Neural cell (in vitro differentiated cells): ENCODE results near the gene UVRAG. TPM values are rescaled to one million over a fixed set of nuclear protein-coding genes. Genes with fewer than 3 reads are reported as not detected.

Source experiments
- H2AFZ ChIP-seq: fragments of 200-600, 300-800 bp; sonication (generic), shearing (Covaris generic); 2 replicates; pipeline ENCODE4 v1.6.0; 2014; ENCODE audit warnings: low read depth, mild to moderate bottlenecking, antibody characterized with exemption, low read length, moderate library complexity
- H3F3A ChIP-seq: fragments of 200-600 bp; shearing (Covaris generic); 2 replicates; pipeline ENCODE4 v1.6.1; 2016; ENCODE audit warnings: mild to moderate bottlenecking, moderate library complexity, mixed read lengths, antibody characterized with exemption, low read length; ENCODE audit not compliant: insufficient read depth, poor library complexity, severe bottlenecking
- H3K27ac ChIP-seq: fragments of 200-600, 300-800 bp; sonication (generic), shearing (Covaris generic); 2 replicates; pipeline ENCODE4 v1.5.1; 2014; ENCODE audit warnings: mild to moderate bottlenecking, low read length, moderate library complexity
- H3K27me3 ChIP-seq: fragments of 300-800, 200-600 bp; sonication (generic), shearing (Covaris generic); 2 replicates; pipeline ENCODE4 v1.6.0; 2014; ENCODE audit warnings: mild to moderate bottlenecking, low read depth, low read length, moderate library complexity; ENCODE audit not compliant: insufficient read depth
- H3K36me3 ChIP-seq: fragments of 300-800, 200-600 bp; sonication (generic), shearing (Covaris generic); 2 replicates; pipeline ENCODE4 v1.5.1; 2014; ENCODE audit warnings: mild to moderate bottlenecking, antibody characterized with exemption, low read length, moderate library complexity; ENCODE audit not compliant: insufficient read depth
- H3K4me2 ChIP-seq: fragments of 300-800, 200-600 bp; sonication (generic), shearing (Covaris generic); 2 replicates; pipeline ENCODE4 v1.6.0; 2014; ENCODE audit warnings: mild to moderate bottlenecking, low read length
- H3K4me3 ChIP-seq: fragments of 300-800, 200-600 bp; sonication (generic), shearing (Covaris generic); 2 replicates; pipeline ENCODE4 v1.5.1; 2014; ENCODE audit warnings: mild to moderate bottlenecking, low read length, moderate library complexity
- H3K79me2 ChIP-seq: fragments of 200-600 bp; shearing (Covaris generic); replicated peaks from 2 replicates; pipeline ENCODE4 v1.6.0; 2014; ENCODE audit warnings: mild to moderate bottlenecking, low read length, moderate library complexity; ENCODE audit not compliant: insufficient read depth
- H3K9ac ChIP-seq: fragments of 300-800, 200-600 bp; sonication (generic), shearing (Covaris generic); 2 replicates; pipeline ENCODE4 v1.6.1; 2016; ENCODE audit warnings: mild to moderate bottlenecking, low read length, mixed read lengths
- H3K9me2 ChIP-seq: fragments of 200-600 bp; shearing (Covaris generic); 2 replicates; pipeline ENCODE4 v1.6.1; 2016; ENCODE audit warnings: mild to moderate bottlenecking, low read length, mixed read lengths; ENCODE audit not compliant: insufficient read depth
- H3K9me3 ChIP-seq: fragments of 200-600, 300-800 bp; sonication (generic), shearing (Covaris generic); 2 replicates; pipeline ENCODE4 v1.6.1; 2016; ENCODE audit warnings: mild to moderate bottlenecking, mixed run types, low read length, moderate library complexity, mixed read lengths
- H4K20me1 ChIP-seq: fragments of 200-600 bp; shearing (Covaris generic); 2 replicates; pipeline ENCODE4 v1.6.1; 2016; ENCODE audit warnings: mild to moderate bottlenecking, mixed run types; ENCODE audit not compliant: insufficient read depth
- EP300 ChIP-seq: fragments of 450-650 bp; conservative IDR thresholded peaks from 2 replicates; pipeline ENCODE4 v1.6.1; 2014; ENCODE audit warnings: antibody characterized with exemption, mild to moderate bottlenecking, moderate library complexity; ENCODE audit not compliant: poor library complexity, severe bottlenecking
- EZH2 ChIP-seq: fragments of 200-600, 300-800 bp; shearing (Covaris generic), sonication (generic); IDR thresholded peaks from 2 replicates; pipeline ENCODE4 v1.6.1; 2014; ENCODE audit warnings: antibody characterized with exemption, low read length, borderline replicate concordance, mild to moderate bottlenecking; ENCODE audit not compliant: insufficient read depth, poor library complexity, severe bottlenecking
- MXI1 ChIP-seq: fragments of 450-650 bp; conservative IDR thresholded peaks from 2 replicates; pipeline ENCODE4 v1.6.1; 2014; ENCODE audit warnings: antibody characterized with exemption, mild to moderate bottlenecking; ENCODE audit not compliant: poor library complexity, severe bottlenecking
- POLR2AphosphoS5 ChIP-seq: IDR thresholded peaks from 2 replicates; pipeline ENCODE4 v1.6.1; 2012
- RAD21 ChIP-seq: fragments of 450-650 bp; conservative IDR thresholded peaks from 2 replicates; pipeline ENCODE4 v1.6.1; 2014; ENCODE audit warnings: antibody characterized with exemption, mild to moderate bottlenecking, moderate library complexity
- SMC3 ChIP-seq: fragments of 450-650 bp; conservative IDR thresholded peaks from 2 replicates; pipeline ENCODE4 v1.6.1; 2014; ENCODE audit warnings: antibody characterized with exemption, mild to moderate bottlenecking, moderate library complexity; ENCODE audit not compliant: poor library complexity
- TAF1 ChIP-seq: IDR thresholded peaks from 2 replicates; pipeline ENCODE4 v1.6.1; 2012; ENCODE audit warnings: low read depth
- polyA plus RNA-seq: library from polyadenylated mRNA; depleted of rRNA; stranded (reverse); fragments of >200 nt; gene quantifications from 2 replicates; pipeline ENCODE4 v1.2.3, GENCODE V29; 2014
- TF ChIP-seq, protein P1 (sequence below): IDR thresholded peaks from 2 replicates; pipeline ENCODE4 v1.6.1; 2012; ENCODE audit warnings: borderline replicate concordance
- TF ChIP-seq, protein P2 (sequence below): fragments of 450-650 bp; IDR thresholded peaks from 2 replicates; pipeline ENCODE4 v1.5.1; 2014; ENCODE audit warnings: antibody characterized with exemption, mild to moderate bottlenecking, moderate library complexity; ENCODE audit not compliant: poor library complexity, severe bottlenecking

The UVRAG gene
- polyA plus RNA-seq, 1 donor from 2014 or later: 31.6 TPM

DNA sequence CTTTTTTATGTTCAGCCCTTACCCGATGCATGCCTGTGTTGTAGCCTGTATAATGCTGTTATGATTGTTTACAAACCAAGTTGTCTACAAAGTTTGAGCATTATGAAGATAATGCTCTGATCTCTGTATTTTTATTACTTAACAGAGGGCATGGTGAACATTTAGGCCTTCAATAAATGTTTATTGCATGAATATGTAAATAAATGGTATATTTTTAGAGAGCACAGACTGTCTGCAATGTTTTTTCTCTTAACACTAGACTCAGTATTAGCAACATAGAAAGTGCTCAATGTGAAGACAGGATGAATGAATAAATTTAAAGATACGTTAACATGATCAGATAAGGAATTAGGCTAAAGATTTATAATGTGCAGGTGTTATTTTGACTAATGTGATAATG, 130.9 kb downstream of the UVRAG start:
- H3K9ac ChIP-seq: no peak overlapping the region
- no peaks in the 10 kb centered on the region for H3K36me3 ChIP-seq
- TF ChIP-seq EZH2 (no peak), TAF1 (no peak), EP300 (no peak), RAD21 (no peak)
- TF ChIP-seq, protein P1, sequence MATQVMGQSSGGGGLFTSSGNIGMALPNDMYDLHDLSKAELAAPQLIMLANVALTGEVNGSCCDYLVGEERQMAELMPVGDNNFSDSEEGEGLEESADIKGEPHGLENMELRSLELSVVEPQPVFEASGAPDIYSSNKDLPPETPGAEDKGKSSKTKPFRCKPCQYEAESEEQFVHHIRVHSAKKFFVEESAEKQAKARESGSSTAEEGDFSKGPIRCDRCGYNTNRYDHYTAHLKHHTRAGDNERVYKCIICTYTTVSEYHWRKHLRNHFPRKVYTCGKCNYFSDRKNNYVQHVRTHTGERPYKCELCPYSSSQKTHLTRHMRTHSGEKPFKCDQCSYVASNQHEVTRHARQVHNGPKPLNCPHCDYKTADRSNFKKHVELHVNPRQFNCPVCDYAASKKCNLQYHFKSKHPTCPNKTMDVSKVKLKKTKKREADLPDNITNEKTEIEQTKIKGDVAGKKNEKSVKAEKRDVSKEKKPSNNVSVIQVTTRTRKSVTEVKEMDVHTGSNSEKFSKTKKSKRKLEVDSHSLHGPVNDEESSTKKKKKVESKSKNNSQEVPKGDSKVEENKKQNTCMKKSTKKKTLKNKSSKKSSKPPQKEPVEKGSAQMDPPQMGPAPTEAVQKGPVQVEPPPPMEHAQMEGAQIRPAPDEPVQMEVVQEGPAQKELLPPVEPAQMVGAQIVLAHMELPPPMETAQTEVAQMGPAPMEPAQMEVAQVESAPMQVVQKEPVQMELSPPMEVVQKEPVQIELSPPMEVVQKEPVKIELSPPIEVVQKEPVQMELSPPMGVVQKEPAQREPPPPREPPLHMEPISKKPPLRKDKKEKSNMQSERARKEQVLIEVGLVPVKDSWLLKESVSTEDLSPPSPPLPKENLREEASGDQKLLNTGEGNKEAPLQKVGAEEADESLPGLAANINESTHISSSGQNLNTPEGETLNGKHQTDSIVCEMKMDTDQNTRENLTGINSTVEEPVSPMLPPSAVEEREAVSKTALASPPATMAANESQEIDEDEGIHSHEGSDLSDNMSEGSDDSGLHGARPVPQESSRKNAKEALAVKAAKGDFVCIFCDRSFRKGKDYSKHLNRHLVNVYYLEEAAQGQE: no peak
- TF ChIP-seq, protein P2, sequence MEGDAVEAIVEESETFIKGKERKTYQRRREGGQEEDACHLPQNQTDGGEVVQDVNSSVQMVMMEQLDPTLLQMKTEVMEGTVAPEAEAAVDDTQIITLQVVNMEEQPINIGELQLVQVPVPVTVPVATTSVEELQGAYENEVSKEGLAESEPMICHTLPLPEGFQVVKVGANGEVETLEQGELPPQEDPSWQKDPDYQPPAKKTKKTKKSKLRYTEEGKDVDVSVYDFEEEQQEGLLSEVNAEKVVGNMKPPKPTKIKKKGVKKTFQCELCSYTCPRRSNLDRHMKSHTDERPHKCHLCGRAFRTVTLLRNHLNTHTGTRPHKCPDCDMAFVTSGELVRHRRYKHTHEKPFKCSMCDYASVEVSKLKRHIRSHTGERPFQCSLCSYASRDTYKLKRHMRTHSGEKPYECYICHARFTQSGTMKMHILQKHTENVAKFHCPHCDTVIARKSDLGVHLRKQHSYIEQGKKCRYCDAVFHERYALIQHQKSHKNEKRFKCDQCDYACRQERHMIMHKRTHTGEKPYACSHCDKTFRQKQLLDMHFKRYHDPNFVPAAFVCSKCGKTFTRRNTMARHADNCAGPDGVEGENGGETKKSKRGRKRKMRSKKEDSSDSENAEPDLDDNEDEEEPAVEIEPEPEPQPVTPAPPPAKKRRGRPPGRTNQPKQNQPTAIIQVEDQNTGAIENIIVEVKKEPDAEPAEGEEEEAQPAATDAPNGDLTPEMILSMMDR: no peak
- no peaks in the 10 kb centered on the region for H3K9me3 ChIP-seq
- no peaks in the 10 kb centered on the region for H3K27me3 ChIP-seq
- no peak overlapping the region for H3K4me3 ChIP-seq
- H3K9me2 ChIP-seq: no peaks in the 10 kb centered on the region
- H2AFZ ChIP-seq: no peak overlapping the region
- H3K4me2 ChIP-seq: no peak overlapping the region
- no peaks in the 10 kb centered on the region for H3F3A ChIP-seq
- no peaks in the 10 kb centered on the region for H4K20me1 ChIP-seq
- no peak overlapping the region for H3K27ac ChIP-seq
- H3K79me2 ChIP-seq: no peaks in the 10 kb centered on the region

DNA sequence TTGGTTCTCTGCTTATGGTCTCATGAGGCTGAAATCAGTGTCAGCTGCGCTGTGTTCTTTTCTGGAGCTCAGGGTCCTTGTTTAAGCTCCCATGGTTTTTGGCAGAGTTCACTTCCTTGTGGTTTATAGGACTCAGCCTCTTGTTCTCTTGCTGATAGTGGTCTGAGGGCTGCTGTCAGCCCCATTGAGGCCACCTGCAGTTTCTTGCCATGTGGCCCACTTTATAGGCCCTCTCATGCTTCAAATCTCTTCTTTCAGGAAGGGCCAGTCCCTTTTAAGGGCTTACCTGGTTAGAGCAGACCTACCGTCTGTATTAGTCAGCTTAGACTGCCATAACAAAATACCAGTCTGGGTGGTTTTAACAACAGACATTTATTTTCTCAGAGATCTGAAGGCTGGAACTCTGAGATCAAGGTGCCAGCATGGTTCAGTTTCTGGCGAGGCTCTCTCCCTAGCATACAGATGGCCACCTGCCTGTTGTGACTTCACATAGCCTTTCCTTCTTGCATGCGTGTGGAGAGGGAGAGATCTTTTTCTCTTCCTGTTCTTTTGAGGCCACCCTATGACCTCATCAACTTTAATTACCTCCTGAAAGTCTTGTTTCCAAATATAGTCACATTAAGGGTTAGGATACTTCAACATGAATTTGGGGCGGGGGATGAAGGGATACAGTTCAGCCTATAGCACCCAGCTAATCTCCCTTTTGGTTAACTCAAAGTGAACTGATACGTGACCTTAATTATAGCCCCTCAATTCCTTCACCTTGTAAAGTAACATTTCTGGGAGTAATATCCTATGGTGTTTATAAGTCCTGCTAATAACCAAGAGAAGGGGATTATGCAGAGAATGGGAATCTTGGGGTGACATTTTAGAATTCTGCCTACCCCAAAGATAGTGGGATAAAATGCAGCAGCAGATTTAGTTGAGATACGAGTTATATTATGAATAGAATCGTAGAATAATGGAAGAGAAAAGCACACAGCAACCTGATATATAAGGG, 131.8 kb downstream of the UVRAG start:
- no peaks in the 10 kb centered on the region for H3K79me2 ChIP-seq
- H3K4me3 ChIP-seq: no peak overlapping the region
- H3K9ac ChIP-seq: no peak overlapping the region
- H3K27ac ChIP-seq: no peak overlapping the region
- H3K4me2 ChIP-seq: no peak overlapping the region
- H3F3A ChIP-seq: no peaks in the 10 kb centered on the region
- H4K20me1 ChIP-seq: no peaks in the 10 kb centered on the region
- no peaks in the 10 kb centered on the region for H3K27me3 ChIP-seq
- TF ChIP-seq EZH2 (no peak), MXI1 (no peak), EP300 (no peak), SMC3 (no peak), POLR2AphosphoS5 (no peak), TAF1 (no peak), RAD21 (no peak)
- TF ChIP-seq, protein P1: no peak
- TF ChIP-seq, protein P2: no peak
- H3K9me3 ChIP-seq: no peaks in the 10 kb centered on the region
- H3K9me2 ChIP-seq: no peaks in the 10 kb centered on the region
- H3K36me3 ChIP-seq: no peaks in the 10 kb centered on the region
- H2AFZ ChIP-seq: no peak overlapping the region
